Esophagus muscularis mucosa (tissue), 4 donors: ENCODE measurements around the gene ATXN2.

Experiments used
- CTCF ChIP-seq, 3 experiments: fragments of 200-600 bp in 2 of 3; fragments of 450-650 bp in 1 of 3; sonication (generic) in 2 of 3; IDR thresholded peaks; one replicate each; pipeline ENCODE4 v1.5.1; 2017 to 2019; ENCODE audit warnings: antibody characterized with exemption in 3 of 3, mild to moderate bottlenecking in 2 of 3, moderate library complexity in 1 of 3
- EP300 ChIP-seq: sonication (generic); formaldehyde crosslinking; IDR thresholded peaks from one replicate; pipeline ENCODE4 v1.6.1; 2017; ENCODE audit warnings: antibody characterized with exemption
- POLR2A ChIP-seq: fragments of 450-650 bp; IDR thresholded peaks from one replicate; pipeline ENCODE4 v1.6.1; 2017; ENCODE audit warnings: antibody characterized with exemption, moderate library complexity, mild to moderate bottlenecking, low read depth
- POLR2AphosphoS5 ChIP-seq, 2 donors: sonication (generic); formaldehyde crosslinking; IDR thresholded peaks; one replicate each; pipeline ENCODE4 v1.6.1; 2017; ENCODE audit warnings: antibody characterized with exemption in 2 of 2

GRCh38 chr12:111588010-111588409 lies 11.1 kb downstream of the ATXN2 start:
- TF ChIP-seq CTCF (IDR thresholded peaks at IDR 0.05) (no peak), EP300 (no peak), POLR2AphosphoS5 (IDR thresholded peaks at IDR 0.05) (no peak), POLR2A (no peak)
